ENCODE results near the gene MICOS13.

Gene MICOS13

DNA sequence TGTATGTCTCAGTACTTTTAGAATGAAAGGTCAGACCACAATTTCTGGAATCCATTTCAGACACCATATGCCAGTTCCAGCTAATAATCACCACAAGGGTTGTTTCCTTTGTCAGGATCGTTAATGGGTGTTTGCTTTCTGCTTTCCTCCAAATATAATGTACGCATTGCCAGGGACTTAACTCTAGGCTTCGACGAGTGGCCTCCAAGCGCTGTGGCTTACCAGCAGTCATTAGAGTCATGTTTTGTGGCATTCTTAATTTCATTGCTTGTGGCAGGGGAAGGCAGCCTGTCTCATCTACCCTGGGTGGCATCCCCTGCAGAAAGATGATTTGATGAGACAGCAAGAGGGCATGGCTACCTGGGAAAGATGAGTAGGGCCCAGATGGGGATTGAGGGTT, 34.9 kb downstream of the MICOS13 start:
- H3K27ac ChIP-seq (ENCODE audit: extremely low read depth, low read depth, low read length): no peak overlapping the region
- H3K4me3 ChIP-seq (ENCODE audit: low read depth, low read length): no peak overlapping the region
- ChIA-PET CTCF (interaction anchor here (0.6 kb wide), 2 partner anchors 46 to 142 kb away, joined by 3 to 4 read pairs; no protein-coding TSS in a partner anchor), POLR2A (no interaction called here)
- H3K36me3 ChIP-seq (ENCODE audit: control insufficient read depth in 2 of 2, insufficient read depth in 1 of 2, low read length in 2 of 2): peaks cover 29 to 89% of the 10 kb centered on the region in 2 experiments
- TF ChIP-seq ZEB2 (tag by site-specific recombination; IDR thresholded peaks at IDR 0.05) (no peak), ZNF571 (tag by site-specific recombination; IDR thresholded peaks at IDR 0.05) (no peak)
- H3K9me3 ChIP-seq (ENCODE audit: control insufficient read depth, insufficient read depth, low read depth, low read length): no peaks in the 10 kb centered on the region
- H3K4me1 ChIP-seq (ENCODE audit: control insufficient read depth, insufficient read depth, low read length): no peaks in the 10 kb centered on the region

DNA sequence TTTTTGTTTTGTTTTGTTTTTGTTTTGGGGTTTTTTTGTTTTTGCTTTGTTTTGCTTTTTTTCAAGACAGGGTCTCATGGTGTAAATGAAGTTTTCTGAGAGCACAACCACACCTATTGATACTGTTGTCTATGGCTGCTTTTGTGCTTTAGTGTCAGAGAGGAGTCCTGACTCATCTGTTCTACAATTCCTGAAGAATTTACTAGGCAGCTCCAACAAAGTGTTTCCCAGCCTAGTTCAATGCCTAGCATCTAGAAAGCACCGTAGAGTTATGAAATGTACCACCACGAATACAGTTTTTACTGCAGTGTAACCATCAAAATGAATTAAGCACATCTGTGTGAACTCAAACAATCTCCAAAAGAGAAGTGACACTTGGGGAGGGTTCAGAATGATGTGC, 36.3 kb downstream of the MICOS13 start:
- no peak for TF ChIP-seq ZNF510 (tag by site-specific recombination; IDR thresholded peaks at IDR 0.05; ENCODE audit: insufficient replicate concordance)
- TF ChIP-seq TCF7L2 (IDR thresholded peaks at IDR 0.05; ENCODE audit: borderline replicate concordance, low read depth, low read length): no peak
- TF ChIP-seq, protein P1, sequence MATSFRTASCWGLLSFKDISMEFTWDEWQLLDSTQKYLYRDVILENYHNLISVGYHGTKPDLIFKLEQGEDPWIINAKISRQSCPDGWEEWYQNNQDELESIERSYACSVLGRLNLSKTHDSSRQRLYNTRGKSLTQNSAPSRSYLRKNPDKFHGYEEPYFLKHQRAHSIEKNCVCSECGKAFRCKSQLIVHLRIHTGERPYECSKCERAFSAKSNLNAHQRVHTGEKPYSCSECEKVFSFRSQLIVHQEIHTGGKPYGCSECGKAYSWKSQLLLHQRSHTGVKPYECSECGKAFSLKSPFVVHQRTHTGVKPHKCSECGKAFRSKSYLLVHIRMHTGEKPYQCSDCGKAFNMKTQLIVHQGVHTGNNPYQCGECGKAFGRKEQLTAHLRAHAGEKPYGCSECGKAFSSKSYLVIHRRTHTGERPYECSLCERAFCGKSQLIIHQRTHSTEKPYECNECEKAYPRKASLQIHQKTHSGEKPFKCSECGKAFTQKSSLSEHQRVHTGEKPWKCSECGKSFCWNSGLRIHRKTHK (tag by site-specific recombination; IDR thresholded peaks at IDR 0.05): no peak
- TF ChIP-seq ZNF112 (tag by site-specific recombination; IDR thresholded peaks at IDR 0.05): no peak
- H3K4me3 ChIP-seq (ENCODE audit: low read depth, low read length): no peak overlapping the region
- POLR2A ChIA-PET: no interaction called here
- no peak overlapping the region for H3K27ac ChIP-seq (ENCODE audit: extremely low read depth, low read depth, low read length)
- H3K9me3 ChIP-seq (ENCODE audit: control insufficient read depth, insufficient read depth, low read depth, low read length): no peaks in the 10 kb centered on the region
- no peaks in the 10 kb centered on the region for H3K4me1 ChIP-seq (ENCODE audit: control insufficient read depth, insufficient read depth, low read length)
- peaks cover 31 to 79% of the 10 kb centered on the region in 2 experiments for H3K36me3 ChIP-seq (ENCODE audit: control insufficient read depth in 2 of 2, insufficient read depth in 1 of 2, low read length in 2 of 2)
- CTCF ChIA-PET: interaction anchor here (0.8 kb wide), 1 partner anchor 43 kb away, joined by 6 read pairs; no protein-coding TSS in a partner anchor

DNA sequence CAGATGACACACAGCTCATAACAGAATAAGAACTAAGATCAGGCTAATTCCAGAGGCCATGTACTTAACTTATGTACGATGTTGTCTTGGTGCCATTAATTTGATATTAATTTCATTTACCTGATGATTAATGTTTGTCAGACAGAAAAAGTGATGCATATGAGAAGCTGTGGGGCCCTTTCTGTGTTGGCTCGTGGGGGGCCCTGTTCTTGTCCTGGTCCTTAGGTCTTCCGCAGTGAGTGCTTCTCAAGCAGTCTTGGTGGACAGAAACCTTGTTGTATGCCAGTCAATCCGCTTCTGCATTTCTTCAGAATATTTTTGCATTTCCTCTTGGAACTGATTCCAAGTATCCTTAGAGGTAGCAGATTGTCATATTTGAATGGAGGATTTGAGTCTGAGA, 37.3 kb downstream of the MICOS13 start:
- Histone ChIP-seq H3K27ac (ENCODE audit: extremely low read depth, low read depth, low read length) (no peak overlapping the region), H3K4me3 (ENCODE audit: low read depth, low read length) (no peak overlapping the region), H3K36me3 (ENCODE audit: control insufficient read depth in 2 of 2, insufficient read depth in 1 of 2, low read length in 2 of 2) (peaks cover 33 to 76% of the 10 kb centered on the region in 2 experiments), H3K4me1 (ENCODE audit: control insufficient read depth, insufficient read depth, low read length) (no peaks in the 10 kb centered on the region), H3K9me3 (ENCODE audit: control insufficient read depth, insufficient read depth, low read depth, low read length) (no peaks in the 10 kb centered on the region)
- peak; percentile 95 for TF ChIP-seq ZNF677 (tag by site-specific recombination; IDR thresholded peaks at IDR 0.05)
- TF ChIP-seq, protein P2, sequence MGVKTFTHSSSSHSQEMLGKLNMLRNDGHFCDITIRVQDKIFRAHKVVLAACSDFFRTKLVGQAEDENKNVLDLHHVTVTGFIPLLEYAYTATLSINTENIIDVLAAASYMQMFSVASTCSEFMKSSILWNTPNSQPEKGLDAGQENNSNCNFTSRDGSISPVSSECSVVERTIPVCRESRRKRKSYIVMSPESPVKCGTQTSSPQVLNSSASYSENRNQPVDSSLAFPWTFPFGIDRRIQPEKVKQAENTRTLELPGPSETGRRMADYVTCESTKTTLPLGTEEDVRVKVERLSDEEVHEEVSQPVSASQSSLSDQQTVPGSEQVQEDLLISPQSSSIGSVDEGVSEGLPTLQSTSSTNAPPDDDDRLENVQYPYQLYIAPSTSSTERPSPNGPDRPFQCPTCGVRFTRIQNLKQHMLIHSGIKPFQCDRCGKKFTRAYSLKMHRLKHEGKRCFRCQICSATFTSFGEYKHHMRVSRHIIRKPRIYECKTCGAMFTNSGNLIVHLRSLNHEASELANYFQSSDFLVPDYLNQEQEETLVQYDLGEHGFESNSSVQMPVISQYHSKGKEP (tag by site-specific recombination; IDR thresholded peaks at IDR 0.05): no peak
- POLR2A ChIA-PET: no interaction called here
- CTCF ChIA-PET: interaction anchor here (0.7 kb wide), 1 partner anchor 47 kb away, joined by 3 read pairs; the partner anchor contains the start of gene RPL36

DNA sequence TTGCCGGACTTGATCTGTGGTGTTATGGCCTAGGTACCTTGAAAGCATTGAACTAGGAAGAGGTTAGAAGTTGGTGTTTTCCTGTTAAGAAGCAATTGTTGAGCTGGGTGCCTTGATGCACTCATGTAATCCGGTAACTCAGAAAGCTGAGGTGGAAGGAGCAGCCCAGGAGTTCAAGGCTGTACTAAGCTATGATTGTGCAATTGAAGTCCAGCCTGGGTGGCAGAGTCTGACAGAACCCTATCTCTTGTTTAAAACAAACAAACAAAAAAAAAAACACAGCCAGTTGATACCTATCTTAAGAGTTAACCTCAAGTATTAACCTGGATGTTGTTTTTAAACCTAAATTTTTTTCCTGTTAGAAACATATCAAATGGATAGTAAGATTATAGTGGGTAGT, 38.1 kb downstream of the MICOS13 start:
- Histone ChIP-seq H3K27ac (ENCODE audit: extremely low read depth, low read depth, low read length) (no peak overlapping the region), H3K36me3 (ENCODE audit: control insufficient read depth in 2 of 2, insufficient read depth in 1 of 2, low read length in 2 of 2) (peaks cover 30 to 74% of the 10 kb centered on the region in 2 experiments), H3K9me3 (ENCODE audit: control insufficient read depth, insufficient read depth, low read depth, low read length) (no peaks in the 10 kb centered on the region), H3K4me3 (ENCODE audit: low read depth, low read length) (no peak overlapping the region), H3K4me1 (ENCODE audit: control insufficient read depth, insufficient read depth, low read length) (no peaks in the 10 kb centered on the region)
- TF ChIP-seq ZNF596 (tag by site-specific recombination; IDR thresholded peaks at IDR 0.05) (no peak), ZNF555 (tag by site-specific recombination; conservative IDR thresholded peaks at IDR 0.05) (no peak), KLF16 (tag by site-specific recombination; IDR thresholded peaks at IDR 0.05) (no peak), ZNF311 (tag by site-specific recombination; IDR thresholded peaks at IDR 0.05; ENCODE audit: borderline replicate concordance) (no peak), ZFP41 (tag by site-specific recombination; IDR thresholded peaks at IDR 0.05; ENCODE audit: borderline replicate concordance) (no peak), YY2 (tag by site-specific recombination; IDR thresholded peaks at IDR 0.05) (no peak), BCL11A (tag by site-specific recombination; IDR thresholded peaks at IDR 0.05; ENCODE audit: low read depth) (no peak), ZNF324 (tag by site-specific recombination; IDR thresholded peaks at IDR 0.05) (no peak), RBAK (tag by site-specific recombination; IDR thresholded peaks at IDR 0.05) (no peak), GLI2 (tag by site-specific recombination; IDR thresholded peaks at IDR 0.05; ENCODE audit: borderline replicate concordance, low read depth) (no peak), ZNF501 (tag by site-specific recombination; IDR thresholded peaks at IDR 0.05) (no peak), SP7 (tag by site-specific recombination; IDR thresholded peaks at IDR 0.05) (no peak)
- TF ChIP-seq, protein P3, sequence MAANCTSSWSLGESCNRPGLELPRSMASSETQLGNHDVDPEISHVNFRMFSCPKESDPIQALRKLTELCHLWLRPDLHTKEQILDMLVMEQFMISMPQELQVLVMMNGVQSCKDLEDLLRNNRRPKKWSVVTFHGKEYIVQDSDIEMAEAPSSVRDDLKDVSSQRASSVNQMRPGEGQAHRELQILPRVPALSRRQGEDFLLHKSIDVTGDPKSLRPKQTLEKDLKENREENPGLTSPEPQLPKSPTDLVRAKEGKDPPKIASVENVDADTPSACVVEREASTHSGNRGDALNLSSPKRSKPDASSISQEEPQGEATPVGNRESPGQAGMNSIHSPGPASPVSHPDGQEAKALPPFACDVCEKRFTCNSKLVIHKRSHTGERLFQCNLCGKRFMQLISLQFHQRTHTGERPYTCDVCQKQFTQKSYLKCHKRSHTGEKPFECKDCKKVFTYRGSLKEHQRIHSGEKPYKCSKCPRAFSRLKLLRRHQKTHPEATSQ (tag by site-specific recombination; IDR thresholded peaks at IDR 0.05): no peak
- ChIA-PET POLR2A (interaction anchor here (0.6 kb wide), 1 partner anchor 20 kb away, joined by 3 read pairs; the partner anchor contains the start of genes SAFB and SAFB2), CTCF (no interaction called here)

Data from HEK293 (cell line).